ENCODE measurements around the gene PAX3.

PAX3 gene

GRCh38 chr2:222296911-222297599, 1.7 kb downstream of the PAX3 start:
- no peak for DNase-seq (ENCODE audit: low read depth)

- no peak for DNase-seq (ENCODE audit: low read depth)
Observed at GRCh38 chr2:222296311-222296741, 2.5 kb downstream of the PAX3 start.

- no peak for DNase-seq (ENCODE audit: low read depth)
Observed at GRCh38 chr2:222295368-222296062, 3.3 kb downstream of the PAX3 start.

- no peak for DNase-seq (ENCODE audit: low read depth)
Observed at GRCh38 chr2:222294996-222295367, 3.8 kb downstream of the PAX3 start.

- no peak for DNase-seq (ENCODE audit: low read depth)
Observed at GRCh38 chr2:222293660-222294630, 4.9 kb downstream of the PAX3 start.

- no peak for DNase-seq (ENCODE audit: low read depth)
Observed at GRCh38 chr2:222292149-222293134, 6.4 kb downstream of the PAX3 start.

GRCh38 chr2:222291485-222291841, 7.3 kb downstream of the PAX3 start:
- DNase-seq (ENCODE audit: low read depth), result no peak

GRCh38 chr2:222290736-222291484, 7.9 kb downstream of the PAX3 start:
- no peak for DNase-seq (ENCODE audit: low read depth)

- no peak for DNase-seq (ENCODE audit: low read depth)
Observed at GRCh38 chr2:222290401-222290735, 8.4 kb downstream of the PAX3 start.

- no peak for DNase-seq (ENCODE audit: low read depth)
Observed at GRCh38 chr2:222289278-222290160, 9.3 kb downstream of the PAX3 start.

- no peak for DNase-seq (ENCODE audit: low read depth)
Observed at GRCh38 chr2:222288590-222289277, 10.1 kb downstream of the PAX3 start.

- DNase-seq (ENCODE audit: low read depth), result no peak
Observed at GRCh38 chr2:222287862-222288479, 10.8 kb downstream of the PAX3 start.

- no peak for DNase-seq (ENCODE audit: low read depth)
Observed at GRCh38 chr2:222284466-222284865, 14.3 kb downstream of the PAX3 start.

- no peak for DNase-seq (ENCODE audit: low read depth)
Observed at GRCh38 chr2:222283634-222284033, 15.2 kb downstream of the PAX3 start.

- DNase-seq (ENCODE audit: low read depth), result no peak
Observed at GRCh38 chr2:222281506-222281905, 17.3 kb downstream of the PAX3 start.

- no peak for DNase-seq (ENCODE audit: low read depth)
Observed at GRCh38 chr2:222280795-222281194, 18.0 kb downstream of the PAX3 start.

GRCh38 chr2:222272446-222273015, 26.3 kb downstream of the PAX3 start:
- no peak for DNase-seq (ENCODE audit: low read depth)

GRCh38 chr2:222271854-222272253, 26.9 kb downstream of the PAX3 start:
- no peak for DNase-seq (ENCODE audit: low read depth)
